Inflammatory macrophage (primary cell): Measurements from ENCODE around the gene SHROOM2.
"Not testable (repeated sequence)": the region's sequence is repeated elsewhere in the genome, so short reads cannot be mapped to it uniquely, and the experiment has no call there.

Experiments used
- DNase-seq, 2 donors: peaks; one replicate each; pipeline ENCODE4 v3.0.0-alpha.2; 2020 to 2022
- total RNA-seq, 18 experiments: gene quantifications; one replicate each; lab custom pipeline; 2026; ENCODE audit warnings: mixed read lengths in 6 of 18, inconsistent platforms in 2 of 18; lab: John Stamatoyannopoulos, UW

SHROOM2 gene, protein sequence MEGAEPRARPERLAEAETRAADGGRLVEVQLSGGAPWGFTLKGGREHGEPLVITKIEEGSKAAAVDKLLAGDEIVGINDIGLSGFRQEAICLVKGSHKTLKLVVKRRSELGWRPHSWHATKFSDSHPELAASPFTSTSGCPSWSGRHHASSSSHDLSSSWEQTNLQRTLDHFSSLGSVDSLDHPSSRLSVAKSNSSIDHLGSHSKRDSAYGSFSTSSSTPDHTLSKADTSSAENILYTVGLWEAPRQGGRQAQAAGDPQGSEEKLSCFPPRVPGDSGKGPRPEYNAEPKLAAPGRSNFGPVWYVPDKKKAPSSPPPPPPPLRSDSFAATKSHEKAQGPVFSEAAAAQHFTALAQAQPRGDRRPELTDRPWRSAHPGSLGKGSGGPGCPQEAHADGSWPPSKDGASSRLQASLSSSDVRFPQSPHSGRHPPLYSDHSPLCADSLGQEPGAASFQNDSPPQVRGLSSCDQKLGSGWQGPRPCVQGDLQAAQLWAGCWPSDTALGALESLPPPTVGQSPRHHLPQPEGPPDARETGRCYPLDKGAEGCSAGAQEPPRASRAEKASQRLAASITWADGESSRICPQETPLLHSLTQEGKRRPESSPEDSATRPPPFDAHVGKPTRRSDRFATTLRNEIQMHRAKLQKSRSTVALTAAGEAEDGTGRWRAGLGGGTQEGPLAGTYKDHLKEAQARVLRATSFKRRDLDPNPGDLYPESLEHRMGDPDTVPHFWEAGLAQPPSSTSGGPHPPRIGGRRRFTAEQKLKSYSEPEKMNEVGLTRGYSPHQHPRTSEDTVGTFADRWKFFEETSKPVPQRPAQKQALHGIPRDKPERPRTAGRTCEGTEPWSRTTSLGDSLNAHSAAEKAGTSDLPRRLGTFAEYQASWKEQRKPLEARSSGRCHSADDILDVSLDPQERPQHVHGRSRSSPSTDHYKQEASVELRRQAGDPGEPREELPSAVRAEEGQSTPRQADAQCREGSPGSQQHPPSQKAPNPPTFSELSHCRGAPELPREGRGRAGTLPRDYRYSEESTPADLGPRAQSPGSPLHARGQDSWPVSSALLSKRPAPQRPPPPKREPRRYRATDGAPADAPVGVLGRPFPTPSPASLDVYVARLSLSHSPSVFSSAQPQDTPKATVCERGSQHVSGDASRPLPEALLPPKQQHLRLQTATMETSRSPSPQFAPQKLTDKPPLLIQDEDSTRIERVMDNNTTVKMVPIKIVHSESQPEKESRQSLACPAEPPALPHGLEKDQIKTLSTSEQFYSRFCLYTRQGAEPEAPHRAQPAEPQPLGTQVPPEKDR (N-terminal part only)
- total RNA-seq = 0 to 0.16 (median 0) reads per million in 18 experiments

DNA sequence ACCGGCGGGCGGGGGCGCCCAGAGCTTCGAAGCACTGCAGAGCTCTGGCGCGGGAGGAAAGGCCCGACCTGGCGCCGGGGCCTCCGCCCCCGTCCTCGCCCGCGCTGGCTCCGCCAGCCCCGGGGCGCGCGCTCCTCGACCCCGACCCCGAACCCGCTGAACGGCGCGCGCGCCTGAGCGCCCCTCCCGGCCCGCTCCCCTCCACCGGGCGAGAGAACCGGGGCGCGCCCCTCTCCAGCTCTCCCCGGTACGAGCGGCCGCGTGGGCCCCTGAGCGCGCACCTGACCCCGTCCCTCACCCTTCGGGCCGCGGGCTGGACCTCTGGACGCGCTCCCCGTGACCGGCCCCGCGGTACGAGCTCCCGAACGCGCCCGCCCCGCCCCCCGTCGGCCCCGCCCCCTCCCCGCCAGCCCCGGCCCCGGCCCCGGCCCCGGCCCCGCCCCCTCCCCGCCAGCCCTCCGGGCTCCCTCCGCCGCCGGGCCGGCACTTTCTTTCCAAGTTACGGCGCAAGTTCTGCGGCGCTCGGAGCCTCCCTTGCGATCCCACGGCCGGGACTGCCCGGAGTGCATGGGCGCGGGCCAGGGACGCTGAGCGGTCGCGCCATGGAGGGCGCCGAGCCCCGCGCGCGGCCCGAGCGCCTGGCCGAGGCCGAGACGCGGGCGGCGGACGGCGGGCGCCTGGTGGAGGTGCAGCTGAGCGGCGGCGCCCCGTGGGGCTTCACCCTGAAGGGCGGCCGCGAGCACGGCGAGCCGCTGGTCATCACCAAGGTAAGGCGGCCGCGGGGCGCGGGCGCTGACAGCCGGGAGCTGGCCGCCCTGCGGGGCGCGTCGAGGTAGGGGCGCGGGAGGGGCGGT is at the start of gene SHROOM2:
TSS of gene SHROOM2 (plus strand) at position 486 of the 854 bp plus-strand sequence. CDS start at position 603, 117 bp downstream.
- DNase-seq = no peak

DNA sequence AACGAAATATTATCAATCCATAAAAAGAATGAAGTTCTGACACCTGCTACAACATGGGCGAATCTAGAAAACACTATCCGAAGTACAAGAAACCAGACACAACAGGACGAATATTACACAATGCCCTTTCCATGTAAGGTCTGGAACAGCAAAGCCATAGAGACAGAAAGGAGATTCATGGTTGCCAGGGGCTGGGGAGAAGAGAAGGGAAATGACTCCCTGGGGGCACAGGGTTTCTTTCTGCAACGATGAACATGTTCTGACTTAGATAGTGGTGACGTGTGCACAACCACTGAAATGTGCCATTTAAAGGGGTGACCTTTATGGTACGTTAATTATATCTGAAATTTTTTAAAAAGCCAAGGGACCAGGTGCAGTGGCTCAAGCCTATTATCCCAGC is 48.9 kb upstream of the SHROOM2 start:
- no peak for DNase-seq

DNA sequence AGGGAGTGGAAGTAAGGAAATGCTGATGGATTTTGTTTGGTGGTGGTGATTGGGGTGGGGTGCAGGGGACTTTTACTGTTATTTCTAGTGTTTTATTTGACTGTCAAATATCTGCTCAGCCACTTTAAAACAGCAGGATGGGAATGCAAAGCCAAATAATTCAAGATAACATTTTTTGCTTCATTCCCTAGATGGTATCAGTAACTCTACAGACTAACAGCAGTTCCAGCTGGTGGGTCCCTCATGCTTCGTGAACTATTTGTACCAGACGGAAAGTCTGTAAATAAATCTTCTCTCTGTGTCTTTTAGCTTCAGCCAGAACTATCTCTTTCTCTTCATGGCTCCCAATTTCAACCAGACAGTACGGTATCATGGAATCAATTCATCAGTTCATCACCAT is 48.1 kb upstream of the SHROOM2 start:
- DNase-seq = no peak

DNA sequence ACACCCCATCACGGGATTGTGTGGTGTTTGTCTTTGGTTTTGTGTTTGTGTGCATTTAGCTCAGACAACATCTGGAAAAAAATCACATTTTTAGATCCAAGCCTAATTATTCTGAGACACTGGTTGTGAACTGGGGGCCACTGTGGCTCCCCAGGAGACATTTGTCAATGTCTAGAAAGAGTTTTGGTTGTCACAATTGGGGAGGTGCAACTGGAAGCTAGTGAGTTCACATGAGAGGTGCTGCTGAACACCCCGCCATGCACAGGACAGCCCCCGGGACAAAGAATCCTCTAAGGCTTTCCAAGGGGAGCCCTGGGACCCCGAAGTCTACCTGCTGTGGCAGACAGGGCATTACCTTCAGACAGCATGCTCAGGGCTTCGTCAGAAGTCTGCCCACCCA is 47.1 kb upstream of the SHROOM2 start:
- DNase-seq = no peak

DNA sequence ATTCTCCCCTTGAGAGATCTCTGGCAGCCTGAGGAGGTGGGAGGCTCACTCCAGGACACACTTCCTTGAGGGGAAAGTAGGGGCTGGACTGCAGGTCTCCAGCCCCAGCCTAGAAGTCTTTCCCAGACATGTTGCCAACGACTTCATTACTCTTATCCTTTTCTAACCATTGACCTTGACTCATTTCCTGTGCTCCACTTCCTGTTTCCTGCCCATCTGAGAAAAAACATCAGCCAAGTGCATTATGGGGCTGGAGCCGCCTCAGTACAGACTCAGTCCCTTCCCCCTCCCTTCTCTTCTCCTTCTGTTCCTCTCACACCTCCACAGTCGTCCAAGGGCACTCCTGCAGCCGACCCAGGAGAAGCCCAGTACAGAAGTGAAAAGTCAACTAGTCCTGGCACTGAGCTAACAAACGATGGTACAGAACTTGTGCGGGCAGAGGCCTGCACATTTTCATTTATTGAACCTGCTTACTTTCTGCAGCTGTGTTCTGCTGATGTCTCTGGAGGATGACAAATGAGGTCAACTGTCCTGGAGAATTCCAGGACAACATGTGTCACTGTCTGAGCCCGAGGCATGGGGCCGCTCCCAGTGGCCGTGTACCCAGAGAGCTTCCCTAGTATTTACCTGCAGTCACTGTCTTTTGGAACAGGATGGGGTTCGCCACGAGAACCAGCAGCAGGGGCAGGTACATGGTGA is 40.7 kb upstream of the SHROOM2 start:
- no peak for DNase-seq

DNA sequence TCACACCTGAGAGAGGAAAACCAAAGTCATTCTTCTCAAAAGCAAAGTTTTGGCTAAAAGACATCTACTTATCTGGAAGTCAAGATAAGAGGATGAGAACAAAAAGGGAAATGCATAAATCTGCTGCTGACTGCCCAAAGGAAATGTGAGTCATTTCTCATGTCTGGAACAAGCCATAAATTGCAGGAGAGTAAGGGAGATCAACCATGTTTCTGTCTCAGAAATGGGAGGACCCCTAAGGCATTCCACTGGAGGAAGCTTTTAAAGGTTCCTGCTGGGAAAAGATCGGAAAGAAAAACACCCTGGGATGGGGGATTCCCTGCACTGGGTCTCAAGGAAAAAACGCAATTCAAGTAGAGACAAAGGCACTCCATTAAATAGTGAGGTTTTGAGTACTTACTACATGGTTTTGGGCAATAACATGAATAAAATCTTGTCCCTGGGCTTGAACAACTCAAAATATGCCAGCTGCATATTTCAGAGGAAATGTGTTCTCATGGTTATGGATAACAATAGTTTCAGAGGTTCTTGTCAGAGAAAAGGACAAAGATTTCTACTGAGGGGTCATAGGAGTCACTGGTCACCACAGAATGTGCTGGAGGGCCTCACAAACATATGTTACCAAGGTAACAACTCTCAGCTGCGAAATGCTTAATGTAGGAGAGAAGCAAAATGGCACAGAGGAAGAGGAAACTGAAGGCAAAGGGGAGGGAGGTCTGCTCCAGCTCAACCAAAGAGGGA is 39.9 kb upstream of the SHROOM2 start:
- no peak for DNase-seq

DNA sequence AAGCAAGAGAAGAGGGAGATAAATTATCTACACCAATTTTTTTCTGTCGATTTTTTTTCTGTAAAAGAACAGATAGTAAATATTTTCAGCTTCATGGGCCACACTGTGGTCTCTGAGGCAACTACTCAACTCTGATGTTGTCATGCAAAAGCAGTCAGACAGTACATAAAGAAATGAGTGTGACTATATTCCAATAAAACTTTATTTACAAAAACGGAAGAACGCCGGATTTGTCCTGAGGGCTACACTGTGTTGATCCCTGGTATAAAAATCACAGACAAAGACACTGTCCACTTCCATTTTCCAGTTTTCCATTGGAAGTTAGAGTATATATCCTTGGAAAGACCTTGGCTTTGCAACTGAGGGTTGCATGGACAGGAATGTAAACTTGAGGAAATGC is 38.6 kb upstream of the SHROOM2 start:
- DNase-seq = no peak

DNA sequence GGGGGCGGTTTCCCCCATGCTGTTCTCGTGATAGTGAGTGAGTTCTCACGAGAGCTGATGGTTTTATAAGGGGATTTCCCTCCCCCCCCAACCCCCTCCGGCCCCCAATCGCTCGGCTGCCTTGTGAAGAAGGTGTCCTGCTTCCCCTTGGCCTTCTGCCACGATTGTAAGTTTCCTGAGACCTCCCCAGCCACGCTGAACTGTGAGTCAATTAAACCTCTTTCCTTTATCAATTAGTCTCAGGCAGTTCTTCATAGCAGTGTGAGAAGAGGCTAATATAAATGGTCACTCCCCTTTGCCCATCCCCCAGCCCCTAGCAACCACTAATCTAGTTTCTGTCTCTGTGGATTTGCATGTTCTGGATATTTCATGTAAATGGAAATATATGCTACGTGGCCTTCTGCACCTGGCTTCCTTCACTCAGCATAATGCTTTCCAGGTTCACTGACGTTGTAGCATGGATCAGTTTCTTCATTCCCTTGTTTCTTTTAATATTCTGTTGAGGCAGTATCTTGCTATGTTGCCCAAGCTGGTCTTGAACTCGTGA is 37.0 kb upstream of the SHROOM2 start:
- no peak for DNase-seq

DNA sequence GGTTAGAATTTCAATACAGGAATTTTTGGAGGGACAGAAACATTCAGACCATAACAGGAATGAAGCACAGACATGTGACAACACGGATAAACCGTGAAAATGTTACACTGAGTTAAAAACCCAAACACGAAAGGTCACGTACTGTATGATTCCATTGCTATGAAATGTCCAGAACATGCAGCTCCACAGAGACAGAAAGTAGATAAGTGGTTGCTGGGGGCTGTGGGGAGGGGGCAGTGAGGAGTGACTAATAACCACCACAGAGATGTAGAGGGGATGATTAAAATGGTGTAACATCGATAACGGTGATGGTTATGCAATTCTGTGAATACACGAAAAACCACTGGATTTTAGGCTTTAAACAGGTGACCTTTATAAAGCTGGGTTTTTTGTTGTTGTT is 28.9 kb upstream of the SHROOM2 start:
- DNase-seq = no peak

DNA sequence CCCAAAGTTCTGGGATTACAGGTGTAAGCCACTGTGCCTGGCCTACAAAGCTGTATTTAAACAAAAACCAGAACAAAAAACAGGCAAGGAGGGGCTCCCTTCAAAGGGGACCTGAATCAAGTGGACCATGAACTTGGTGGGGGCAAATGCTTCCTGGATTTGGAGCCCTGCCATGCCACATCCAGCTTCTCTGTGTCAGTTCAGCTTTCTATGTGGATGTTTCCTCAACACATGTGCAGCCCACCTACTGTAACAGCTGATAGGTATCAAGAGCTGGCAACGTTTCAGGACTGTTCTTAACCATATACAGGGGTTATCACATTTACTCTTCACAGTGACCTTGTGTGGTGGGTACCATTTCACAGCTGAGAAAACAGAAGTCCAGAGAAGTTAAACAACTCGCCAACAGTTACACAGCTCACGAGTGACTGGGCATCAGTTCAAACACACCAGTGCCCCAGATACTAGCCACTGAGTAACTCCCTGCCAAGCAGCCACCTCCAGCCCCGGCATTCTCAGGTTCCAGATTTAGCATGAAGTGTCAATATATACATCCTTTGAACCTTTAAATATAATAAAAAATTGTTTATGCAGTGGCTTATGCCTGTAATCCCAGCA is 28.1 kb upstream of the SHROOM2 start:
- no peak for DNase-seq

DNA sequence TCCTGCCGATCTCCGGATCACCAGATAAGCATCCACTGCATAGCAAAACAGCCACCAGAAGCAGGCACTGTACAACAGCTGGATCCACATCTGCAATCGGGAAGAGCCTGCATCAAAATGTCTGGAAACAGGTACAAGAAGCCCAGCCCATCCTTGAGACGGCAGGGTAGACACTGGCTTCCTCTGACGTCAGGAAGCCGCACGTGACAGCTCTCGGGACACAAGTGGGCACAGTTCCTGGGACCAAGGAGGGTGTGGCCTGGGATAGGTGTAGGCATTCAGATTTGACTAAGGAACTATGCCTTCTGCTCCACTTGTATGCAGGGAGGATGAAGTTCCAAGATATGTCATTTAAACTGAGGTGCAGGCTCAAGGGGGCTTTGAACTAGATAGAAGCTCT is 26.9 kb upstream of the SHROOM2 start:
- no peak for DNase-seq

DNA sequence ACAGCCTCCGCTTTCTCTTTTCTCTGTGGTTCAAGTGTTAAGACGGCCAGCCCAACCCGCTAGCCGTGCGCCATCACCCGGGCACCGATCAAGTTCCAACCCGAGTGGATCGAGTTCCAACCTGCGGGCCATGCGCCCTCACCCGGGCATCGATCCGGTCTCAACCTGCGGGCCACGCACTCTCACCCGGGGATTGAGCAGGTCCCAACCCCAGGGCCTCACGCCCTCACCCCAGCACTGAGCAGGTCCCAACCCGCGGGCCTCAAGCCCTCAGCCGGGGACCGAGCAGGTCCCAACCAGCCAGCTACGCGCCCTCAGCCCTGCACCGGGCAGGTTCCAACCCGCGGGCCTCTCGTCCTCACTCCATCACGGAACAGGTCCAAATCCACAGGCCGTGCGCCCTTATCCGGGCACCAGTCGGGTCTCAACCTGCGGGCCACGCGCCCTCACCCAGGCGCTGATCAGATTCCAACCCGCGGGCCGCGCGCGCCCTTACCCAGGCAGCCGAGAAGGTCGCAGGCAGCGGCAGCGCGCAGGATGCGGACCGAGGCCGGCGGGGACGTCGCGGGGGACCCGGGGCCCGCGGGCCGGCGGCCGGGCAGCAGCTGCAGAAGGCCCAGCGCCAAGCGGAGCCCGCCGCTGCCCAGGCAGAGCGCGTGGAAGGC is 21.0 kb upstream of the SHROOM2 start:
- no peak for DNase-seq

DNA sequence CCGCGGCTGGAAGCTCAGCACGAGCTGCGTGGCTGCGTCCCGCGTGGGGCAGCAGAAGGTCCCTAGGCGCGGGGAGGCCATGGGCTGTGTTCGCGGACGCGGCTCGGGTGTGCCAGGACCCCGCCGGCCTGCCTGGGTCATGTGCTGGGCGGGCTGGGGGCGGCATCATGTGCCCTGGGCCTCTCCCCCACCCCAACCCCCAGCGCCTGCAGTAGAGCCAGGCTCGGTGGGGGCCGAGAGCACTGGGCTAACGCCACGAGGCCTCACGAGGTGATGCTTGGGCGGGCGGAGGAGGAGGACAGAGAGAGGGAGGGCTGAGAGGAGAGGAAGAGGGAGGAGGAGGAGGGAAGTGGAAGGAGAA is 20.5 kb upstream of the SHROOM2 start, which contains the start of gene GPR143:
TSS of gene GPR143 (minus strand) at position 111 of the 361 bp plus-strand sequence. CDS start at position 81, 30 bp downstream.
- DNase-seq = no peak

DNA sequence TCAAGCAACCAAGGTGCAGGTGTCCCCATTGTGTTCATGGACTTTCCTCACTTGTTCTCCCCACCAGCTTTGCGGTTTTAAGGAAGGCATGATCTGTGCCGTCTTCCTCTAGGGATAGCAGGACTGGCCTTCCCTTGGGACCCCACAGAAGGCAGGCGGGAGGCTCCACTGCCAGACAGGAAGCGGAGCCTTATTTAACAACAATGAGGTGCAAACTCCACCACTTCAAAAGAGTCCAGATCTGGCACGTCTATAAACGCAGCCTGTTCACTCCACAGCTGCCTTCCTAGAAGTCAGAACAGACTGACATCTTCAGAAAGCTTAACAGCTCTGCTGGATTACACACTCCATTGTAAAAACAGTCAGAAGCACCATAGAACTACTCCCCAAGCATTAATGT is 18.9 kb upstream of the SHROOM2 start:
- no peak for DNase-seq

DNA sequence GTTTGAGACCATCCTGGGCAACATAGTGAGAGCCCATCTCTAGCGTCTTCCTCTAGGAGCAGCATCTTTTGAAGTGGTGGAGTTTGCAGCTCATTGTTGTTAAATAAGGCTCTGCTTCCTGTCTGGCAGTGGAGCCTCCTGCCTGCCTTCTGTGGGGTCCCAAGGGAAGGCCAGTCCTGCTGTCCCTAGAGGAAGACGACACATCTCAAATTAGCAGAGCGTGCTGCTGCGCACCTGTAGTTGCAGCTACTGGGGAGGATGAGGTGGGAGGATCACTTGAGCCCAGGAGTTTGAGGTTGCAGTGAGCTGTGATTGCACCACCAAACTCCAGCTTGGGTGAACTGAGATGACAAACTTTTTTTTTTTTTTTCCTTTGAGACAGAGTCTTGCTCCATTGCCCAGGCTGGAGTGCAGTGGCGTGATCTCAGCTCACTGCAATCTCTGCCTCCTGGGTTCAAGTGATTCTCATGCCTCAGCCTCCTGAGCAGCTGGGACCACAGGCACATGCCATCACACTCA is 17.8 kb upstream of the SHROOM2 start:
- not testable (repeated sequence) for DNase-seq

DNA sequence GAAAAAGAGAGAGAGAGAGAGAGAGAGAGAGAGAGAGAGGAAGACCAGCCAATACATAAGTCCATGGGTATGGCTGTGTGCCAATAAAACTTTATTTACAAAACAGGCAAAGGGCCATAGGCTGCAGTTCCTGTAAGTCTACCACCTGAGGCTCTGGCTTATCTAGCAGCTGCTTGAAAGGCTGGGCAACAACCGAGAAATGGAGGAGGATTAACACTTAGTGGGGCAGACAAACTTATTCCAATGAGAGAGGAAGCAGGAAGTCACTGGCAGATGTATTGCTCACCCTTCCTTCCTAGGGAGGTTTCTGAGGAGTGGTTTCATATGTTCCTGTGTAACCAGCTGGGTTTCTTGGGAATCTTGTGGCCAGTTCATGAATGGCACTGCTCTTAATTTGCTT is 15.9 kb upstream of the SHROOM2 start:
- DNase-seq = no peak

DNA sequence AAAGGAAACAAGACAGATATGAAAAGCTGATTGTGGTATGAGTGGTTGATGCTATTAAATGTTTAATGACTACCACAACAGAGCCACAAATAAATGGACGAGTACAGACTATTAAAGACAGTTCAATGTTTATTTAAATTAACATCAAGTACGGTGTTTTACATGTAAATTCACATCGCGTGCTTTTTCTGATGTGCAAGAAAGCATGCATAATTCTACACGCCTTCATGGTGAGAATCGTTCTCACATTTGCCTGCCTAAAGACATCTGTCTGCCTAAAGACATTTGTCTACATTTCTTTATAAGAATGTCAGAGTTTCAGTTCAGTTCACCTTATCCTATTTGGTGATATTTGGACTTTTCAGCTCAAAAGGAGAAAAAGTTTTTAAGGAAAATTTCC is 13.3 kb upstream of the SHROOM2 start:
- no peak for DNase-seq

DNA sequence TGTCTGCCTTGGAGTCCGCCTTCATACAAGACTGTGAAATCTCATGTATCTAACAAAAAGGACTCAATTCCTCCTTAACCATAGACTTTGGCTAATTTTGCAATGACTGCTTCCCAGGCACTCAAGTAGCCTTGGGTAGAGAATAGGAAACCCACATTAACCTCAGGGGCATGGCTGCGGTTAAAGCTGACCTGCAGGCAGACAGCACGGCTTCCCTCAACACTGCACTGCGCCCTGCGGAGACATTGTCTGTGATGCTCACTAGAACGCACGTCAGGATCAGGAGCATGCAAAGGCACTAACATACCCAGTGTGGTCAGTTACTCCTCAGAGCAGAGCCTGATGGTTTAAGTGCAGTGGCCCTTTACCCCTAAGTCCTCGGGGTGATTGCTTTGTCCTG is 10.3 kb upstream of the SHROOM2 start:
- no peak for DNase-seq

DNA sequence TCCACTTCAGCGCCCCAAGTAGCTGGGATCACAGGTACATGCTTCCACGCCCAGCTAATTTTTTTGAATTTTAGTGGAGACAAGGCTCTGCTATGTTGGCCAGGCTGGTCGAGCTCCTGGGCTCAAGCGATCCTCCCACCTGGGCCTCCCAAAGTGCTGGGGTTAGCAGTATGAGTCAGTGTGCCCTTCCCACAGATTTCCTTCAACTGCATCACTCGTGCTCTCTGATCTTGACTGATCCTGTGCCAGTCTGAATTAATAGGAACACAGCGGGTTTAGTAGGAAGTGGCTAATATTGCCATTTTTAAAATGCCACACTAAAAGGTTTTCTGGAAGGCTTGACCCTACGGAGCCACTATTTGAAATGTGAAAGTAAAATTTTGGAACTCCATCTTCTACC is 4.3 kb upstream of the SHROOM2 start:
- no peak for DNase-seq
